Measurements from ENCODE around the gene ZSWIM5. TPM values are rescaled to one million over a fixed set of nuclear protein-coding genes. Genes with fewer than 3 reads are reported as not detected.

ZSWIM5 gene
- total and polyA plus RNA-seq, 11 donors: 0.19 to 1.7 (median 0.81) TPM

GRCh38 chr1:45155957-45156356, 50.4 kb downstream of the ZSWIM5 start:
- ATAC-seq (no peak), DNase-seq (no peak)
- Histone ChIP-seq H3K36me3 (no peaks in the 10 kb centered on the region), H3K27ac (no peak overlapping the region), H3K4me1 (no peaks in the 10 kb centered on the region), H3K9me3 (peaks cover 0 to 23% (median 2%) of the 10 kb centered on the region in 12 donors), H3K4me3 (no peak overlapping the region), H3K27me3 (no peaks in the 10 kb centered on the region)
- intact Hi-C loops (cut with DNase I): no loop called here
- TF ChIP-seq POLR2A (IDR thresholded peaks at IDR 0.05) (no peak), CTCF (IDR thresholded peaks at IDR 0.05) (no peak)

- intact Hi-C loops (cut with DNase I): no loop called here
- 88 to 98% (median 94%) methylated on average over 7 of the region's 7 CpGs for WGBS, 4 donors
- no peak overlapping the region for H3K27ac ChIP-seq
- H3K36me3 ChIP-seq: no peaks in the 10 kb centered on the region
- H3K27me3 ChIP-seq: no peaks in the 10 kb centered on the region
- TF ChIP-seq POLR2A (IDR thresholded peaks at IDR 0.05) (no peak), CTCF (IDR thresholded peaks at IDR 0.05) (no peak)
- DNase-seq: no peak
- H3K9me3 ChIP-seq: peaks cover 0 to 23% (median 2%) of the 10 kb centered on the region in 12 donors
- no peak overlapping the region for H3K4me3 ChIP-seq
- ATAC-seq: no peak
- no peaks in the 10 kb centered on the region for H3K4me1 ChIP-seq
Measured at GRCh38 chr1:45155423-45155822, 51.0 kb downstream of the ZSWIM5 start.

GRCh38 chr1:45152126-45152525, 54.3 kb downstream of the ZSWIM5 start:
- 79 to 82% (median 81%) methylated on average over 3 of the region's 3 CpGs for WGBS, 4 donors
- TF ChIP-seq CTCF (IDR thresholded peaks at IDR 0.05) (no peak), POLR2A (IDR thresholded peaks at IDR 0.05) (no peak)
- intact Hi-C loops (cut with DNase I): no loop called here
- Histone ChIP-seq H3K9me3 (peaks cover 0 to 23% (median 2%) of the 10 kb centered on the region in 12 donors), H3K4me3 (no peak overlapping the region), H3K36me3 (no peaks in the 10 kb centered on the region), H3K4me1 (no peaks in the 10 kb centered on the region), H3K27me3 (no peaks in the 10 kb centered on the region), H3K27ac (no peak overlapping the region)
- DNase-seq (no peak), ATAC-seq (no peak)

GRCh38 chr1:45148209-45148825, 58.1 kb downstream of the ZSWIM5 start:
- DNase-seq: no peak
- no peak overlapping the region for H3K27ac ChIP-seq
- H3K36me3 ChIP-seq: no peaks in the 10 kb centered on the region
- H3K4me1 ChIP-seq: peaks cover 0 to 3% (median 0%) of the 10 kb centered on the region in 12 donors
- peaks cover 0 to under 1% (median 0%) of the 10 kb centered on the region in 12 donors for H3K9me3 ChIP-seq
- ATAC-seq: no peak
- TF ChIP-seq CTCF (IDR thresholded peaks at IDR 0.05) (no peak), POLR2A (IDR thresholded peaks at IDR 0.05) (no peak)
- intact Hi-C loops (cut with DNase I): loop anchor here in 1 of 10 donors (10.0 kb wide), 1 partner anchor 256 kb away; no protein-coding TSS in a partner anchor
- WGBS, 4 donors: 89 to 97% (median 90%) methylated on average over 1 of the region's 1 CpG
- no peak overlapping the region for H3K4me3 ChIP-seq
- H3K27me3 ChIP-seq: no peaks in the 10 kb centered on the region
